GM13976 (cell line): ENCODE results near the gene GPC3.

Experiments
- DNase-seq: peaks from one replicate; pipeline ENCODE4 v3.0.0; 2012; ENCODE audit warnings: low spot score
- CTCF ChIP-seq: IDR thresholded peaks from 2 replicates; pipeline ENCODE4 v1.5.1; 2012; ENCODE audit warnings: borderline replicate concordance, mild to moderate bottlenecking; ENCODE audit not compliant: insufficient read depth; ENCODE audit errors: extremely low read depth, missing control alignments, control extremely low read depth
- in situ Hi-C: fragments of 300-500 bp; cut with MboI; formaldehyde crosslinking; loops from one replicate; pipeline ENCODE4 v1.12.0; 2022; ENCODE audit warnings: low sequenced_read_pairs, mixed read lengths, inconsistent platforms; ENCODE audit not compliant: unreplicated experiment

GPC3 gene

GRCh38 chrX:133747196-133747595 lies 238.2 kb downstream of the GPC3 start:
- in situ Hi-C loops: no loop called here
- no peak for DNase-seq
- no peak for TF ChIP-seq CTCF

GRCh38 chrX:133746593-133746992 lies 238.8 kb downstream of the GPC3 start:
- TF ChIP-seq CTCF: no peak
- in situ Hi-C loops: no loop called here
- DNase-seq: no peak

- in situ Hi-C loops: no loop called here
- no peak for DNase-seq
- TF ChIP-seq CTCF: no peak
Measured at GRCh38 chrX:133745349-133745748, 240.0 kb downstream of the GPC3 start.

- no peak for DNase-seq
- no peak for TF ChIP-seq CTCF
- in situ Hi-C loops: no loop called here
Measured at GRCh38 chrX:133742602-133743305, 242.6 kb downstream of the GPC3 start.

- in situ Hi-C loops: no loop called here
- no peak for DNase-seq
- no peak for TF ChIP-seq CTCF
Measured at GRCh38 chrX:133741303-133741702, 244.1 kb downstream of the GPC3 start.

GRCh38 chrX:133726642-133727041 lies 258.8 kb downstream of the GPC3 start:
- no peak for TF ChIP-seq CTCF
- in situ Hi-C loops: no loop called here
- DNase-seq: no peak
